ENCODE measurements around the gene WDPCP.

- TF ChIP-seq CTCF (IDR thresholded peaks at IDR 0.05 in 8 of 11, conservative IDR thresholded peaks at IDR 0.05 in 3 of 11) (no peak), POLR2AphosphoS5 (IDR thresholded peaks at IDR 0.05) (no peak), POLR2A (IDR thresholded peaks at IDR 0.05) (no peak)
Measured at GRCh38 chr2:63591566-63592175, 3.4 kb upstream of the WDPCP start.

Data from spleen (tissue), 7 donors.